Cardiac muscle cell (in vitro differentiated cells and primary cell): Measurements from ENCODE around the gene APBA2. TPM values are rescaled to one million over a fixed set of nuclear protein-coding genes. Genes with fewer than 3 reads are reported as not detected.

Experiments used
- DNase-seq, 2 donors: peaks; one replicate each; pipeline versions ENCODE4 v3.0.0 to v3.0.0-alpha.2; 2010 to 2017; ENCODE audit warnings: low read depth in 1 of 2, low spot score in 1 of 2
- H3K27ac ChIP-seq: fragments of 200-600 bp; sonication (generic); 2 replicates; pipeline ENCODE4 v1.5.1; 2016
- H3K27me3 ChIP-seq: fragments of 200-600 bp; sonication (generic); 2 replicates; pipeline ENCODE4 v1.6.0; 2016; ENCODE audit warnings: control low read depth
- H3K36me3 ChIP-seq: fragments of 200-600 bp; sonication (generic); 2 replicates; pipeline ENCODE4 v1.5.1; 2016; ENCODE audit warnings: control low read depth
- H3K4me1 ChIP-seq: fragments of 200-600 bp; sonication (generic); 2 replicates; pipeline ENCODE4 v1.8.1; 2017; ENCODE audit warnings: low read depth, mild to moderate bottlenecking, mixed run types
- H3K4me3 ChIP-seq: fragments of 200-600 bp; sonication (generic); 2 replicates; pipeline ENCODE4 v1.5.1; 2016; ENCODE audit warnings: mild to moderate bottlenecking
- H3K9me3 ChIP-seq: fragments of 200-600 bp; sonication (generic); 2 replicates; pipeline ENCODE4 v1.5.1; 2017; ENCODE audit warnings: low read depth, mild to moderate bottlenecking, control low read depth
- CTCF ChIP-seq: IDR thresholded peaks from 2 replicates; pipeline ENCODE4 v1.5.1; 2012; ENCODE audit warnings: low read depth, mild to moderate bottlenecking, low read length
- polyA plus RNA-seq: library from polyadenylated mRNA; unstranded; fragments of >200 nt; fragmentation: Nextera tagmentation; extraction: Ambion mirVana; gene quantifications from 2 replicates; pipeline ENCODE4 v1.2.1, GENCODE V29; 2016
- total RNA-seq: library from RNA; depleted of rRNA; stranded (reverse); fragments of >200 nt; gene quantifications from 2 replicates; pipeline ENCODE4 v1.2.3, GENCODE V29; 2016

Gene APBA2
- total and polyA plus RNA-seq, 2 experiments from 2014 or later: 20.5 to 33.2 TPM

GRCh38 chr15:28936481-28936881, 50.7 kb downstream of the APBA2 start:
- no peak overlapping the region for H3K4me3 ChIP-seq
- no peak for DNase-seq
- no peak for TF ChIP-seq CTCF
- no peaks in the 10 kb centered on the region for H3K4me1 ChIP-seq
- H3K27ac ChIP-seq: no peak overlapping the region
- H3K27me3 ChIP-seq: no peaks in the 10 kb centered on the region
- H3K9me3 ChIP-seq: no peaks in the 10 kb centered on the region
- no peaks in the 10 kb centered on the region for H3K36me3 ChIP-seq

GRCh38 chr15:28937271-28937670, 51.5 kb downstream of the APBA2 start:
- DNase-seq: no peak
- H3K4me1 ChIP-seq: no peaks in the 10 kb centered on the region
- no peaks in the 10 kb centered on the region for H3K36me3 ChIP-seq
- no peaks in the 10 kb centered on the region for H3K27me3 ChIP-seq
- H3K9me3 ChIP-seq: no peaks in the 10 kb centered on the region
- H3K27ac ChIP-seq: no peak overlapping the region
- no peak for TF ChIP-seq CTCF
- H3K4me3 ChIP-seq: no peak overlapping the region

- H3K27me3 ChIP-seq: no peaks in the 10 kb centered on the region
- no peak for DNase-seq
- TF ChIP-seq CTCF: no peak
These were observed 56.3 kb downstream of the APBA2 start for GRCh38 chr15:28942046-28942445.

GRCh38 chr15:28942571-28942970, 56.8 kb downstream of the APBA2 start:
- H3K27ac ChIP-seq: no peak overlapping the region
- no peaks in the 10 kb centered on the region for H3K36me3 ChIP-seq
- H3K4me1 ChIP-seq: no peaks in the 10 kb centered on the region
- DNase-seq: no peak
- TF ChIP-seq CTCF: no peak
- no peak overlapping the region for H3K4me3 ChIP-seq
- H3K9me3 ChIP-seq: no peaks in the 10 kb centered on the region
- no peaks in the 10 kb centered on the region for H3K27me3 ChIP-seq

More at GRCh38 chr15:28942046-28942445, 56.3 kb downstream of the APBA2 start:
- Histone ChIP-seq H3K4me1 (no peaks in the 10 kb centered on the region), H3K36me3 (no peaks in the 10 kb centered on the region), H3K27ac (no peak overlapping the region), H3K4me3 (no peak overlapping the region), H3K9me3 (no peaks in the 10 kb centered on the region)

- H3K27ac ChIP-seq: no peak overlapping the region
- DNase-seq: no peak
- no peak for TF ChIP-seq CTCF
- no peaks in the 10 kb centered on the region for H3K9me3 ChIP-seq
- no peaks in the 10 kb centered on the region for H3K36me3 ChIP-seq
- H3K4me1 ChIP-seq: no peaks in the 10 kb centered on the region
- H3K27me3 ChIP-seq: no peaks in the 10 kb centered on the region
- H3K4me3 ChIP-seq: no peak overlapping the region
These were observed 57.4 kb downstream of the APBA2 start for GRCh38 chr15:28943146-28943545.
